ENCODE results near the gene OR51E1.

Gene OR51E1

DNA sequence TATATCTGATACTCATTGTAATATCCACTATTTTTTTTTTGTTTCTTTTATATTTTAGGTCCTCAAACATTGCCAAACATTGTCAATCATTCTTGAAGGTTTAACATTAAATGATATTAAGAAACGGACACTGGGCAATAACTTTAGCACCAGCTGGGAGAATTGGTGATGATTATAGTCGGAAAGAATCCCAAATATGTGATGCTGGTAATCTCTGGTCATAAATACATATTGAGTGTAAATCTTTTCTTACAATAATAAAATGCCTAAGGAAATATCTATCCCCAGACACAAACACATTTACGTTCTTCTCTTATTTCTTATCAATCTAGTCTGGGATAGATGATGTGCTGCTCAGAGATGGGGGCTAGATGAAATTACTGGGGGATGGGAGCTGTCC, 28.7 kb downstream of the OR51E1 start:
- FAIRE-seq, result no peak
- no peak for TF ChIP-seq POLR2A (IDR thresholded peaks at IDR 0.05; ENCODE audit: low read depth, low read length)
- DNase-seq (ENCODE audit: insufficient read length, low spot score), result no peak

DNA sequence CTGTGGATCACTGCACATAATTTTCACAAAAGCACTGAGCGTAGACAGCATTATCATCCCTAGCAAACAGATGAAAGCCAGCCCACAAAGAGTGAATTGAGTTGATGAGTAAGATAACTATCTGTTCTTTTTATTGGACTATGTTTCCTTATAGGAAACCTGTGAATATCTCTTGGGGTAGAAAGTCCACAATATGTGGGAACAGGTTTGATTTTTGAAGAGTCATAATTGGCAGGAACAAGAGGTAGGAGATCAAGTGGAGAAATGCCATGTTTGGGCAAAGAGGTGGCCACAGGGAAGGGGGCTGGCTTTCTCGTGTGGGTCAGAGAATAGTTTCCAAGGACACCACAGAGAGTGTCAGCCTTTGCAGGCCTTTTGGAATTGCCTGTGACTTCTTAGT, 30.0 kb downstream of the OR51E1 start:
- FAIRE-seq, result no peak
- TF ChIP-seq POLR2A (IDR thresholded peaks at IDR 0.05; ENCODE audit: low read depth, low read length), result no peak
- no peak for DNase-seq (ENCODE audit: insufficient read length, low spot score)

DNA sequence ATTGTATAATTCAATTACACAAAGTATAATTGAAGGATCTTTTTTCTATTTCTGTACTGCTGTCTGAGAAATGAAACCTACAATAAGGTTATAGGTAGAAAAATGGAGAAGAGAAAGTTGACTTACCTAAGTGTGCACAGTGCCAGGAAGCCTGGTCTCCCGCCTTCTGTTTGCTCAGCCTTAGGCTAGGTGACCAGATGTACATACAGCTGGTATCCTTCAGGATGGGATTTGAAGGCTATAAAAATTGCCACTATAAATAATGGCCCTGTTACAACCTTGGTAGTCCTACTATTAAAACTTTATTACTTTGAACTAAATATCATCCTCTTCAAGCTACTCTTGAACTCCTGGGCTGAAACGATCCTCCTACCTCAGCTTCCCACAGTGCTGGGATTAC, 34.2 kb downstream of the OR51E1 start:
- no peak for TF ChIP-seq POLR2A (IDR thresholded peaks at IDR 0.05; ENCODE audit: low read depth, low read length)
- no peak for FAIRE-seq

DNA sequence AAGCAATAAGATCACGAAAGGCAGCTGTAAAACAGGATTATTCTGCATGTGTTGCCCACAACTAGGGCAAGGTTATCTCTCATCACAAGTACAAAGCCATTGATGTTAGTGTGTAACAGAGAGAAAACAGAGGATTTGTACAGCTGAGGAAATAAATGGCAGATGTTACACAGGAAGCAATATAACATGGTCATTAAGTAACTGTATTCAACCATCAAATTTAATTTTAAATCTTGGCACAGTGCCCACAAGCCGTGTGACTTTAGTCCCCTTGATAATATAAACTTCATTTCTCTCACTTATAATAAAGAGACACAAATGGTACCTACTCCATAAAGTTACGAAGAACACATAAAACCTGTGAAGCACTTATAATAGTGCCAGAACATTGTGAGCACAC, 36.6 kb downstream of the OR51E1 start:
- no peak for DNase-seq (ENCODE audit: insufficient read length, low spot score)
- TF ChIP-seq POLR2A (IDR thresholded peaks at IDR 0.05; ENCODE audit: low read depth, low read length), result no peak
- no peak for FAIRE-seq

More for the DNA sequence above, 34.2 kb downstream of the OR51E1 start:
- DNase-seq (ENCODE audit: insufficient read length, low spot score), result no peak

DNA sequence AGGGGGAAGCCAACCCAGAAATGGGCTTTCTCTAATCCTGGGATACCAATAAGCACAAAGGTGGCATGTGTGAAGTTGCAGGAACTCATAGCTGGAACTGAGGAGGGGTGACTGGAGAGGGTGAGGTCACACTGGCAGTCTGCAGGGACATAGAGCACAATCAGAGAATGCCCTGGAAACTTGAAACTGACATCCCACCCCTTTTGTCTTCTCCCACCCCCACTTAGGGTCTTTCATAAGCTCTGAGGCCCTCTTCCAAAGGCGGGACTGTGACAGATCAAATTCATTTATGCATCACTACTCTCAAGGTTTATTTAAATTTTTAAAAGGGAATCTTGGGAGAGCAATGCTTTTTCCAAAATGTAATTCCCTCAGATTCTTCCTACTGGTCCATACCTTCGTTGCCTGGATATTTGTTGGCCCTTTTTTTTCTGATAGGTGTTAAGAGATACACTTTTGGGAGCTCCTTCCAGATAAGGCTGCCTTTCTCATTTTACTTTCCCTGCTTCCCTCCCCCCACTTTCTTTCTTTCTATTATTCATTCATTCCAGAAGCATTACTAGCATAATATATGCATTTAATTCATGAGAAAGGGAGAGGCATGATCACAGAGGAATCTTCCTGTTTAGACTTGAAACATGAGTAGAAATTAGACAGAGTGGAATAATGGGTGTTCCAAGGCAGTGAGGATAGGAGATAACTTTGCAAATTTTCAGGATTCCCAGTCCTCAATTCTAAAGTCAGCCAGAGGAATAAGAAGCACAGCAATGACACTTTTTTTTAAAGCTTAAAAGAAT, 39.0 kb downstream of the OR51E1 start:
- DNase-seq (ENCODE audit: insufficient read length, low spot score) (no peak), FAIRE-seq (no peak)
- TF ChIP-seq POLR2A (IDR thresholded peaks at IDR 0.05; ENCODE audit: low read depth, low read length), result no peak

DNA sequence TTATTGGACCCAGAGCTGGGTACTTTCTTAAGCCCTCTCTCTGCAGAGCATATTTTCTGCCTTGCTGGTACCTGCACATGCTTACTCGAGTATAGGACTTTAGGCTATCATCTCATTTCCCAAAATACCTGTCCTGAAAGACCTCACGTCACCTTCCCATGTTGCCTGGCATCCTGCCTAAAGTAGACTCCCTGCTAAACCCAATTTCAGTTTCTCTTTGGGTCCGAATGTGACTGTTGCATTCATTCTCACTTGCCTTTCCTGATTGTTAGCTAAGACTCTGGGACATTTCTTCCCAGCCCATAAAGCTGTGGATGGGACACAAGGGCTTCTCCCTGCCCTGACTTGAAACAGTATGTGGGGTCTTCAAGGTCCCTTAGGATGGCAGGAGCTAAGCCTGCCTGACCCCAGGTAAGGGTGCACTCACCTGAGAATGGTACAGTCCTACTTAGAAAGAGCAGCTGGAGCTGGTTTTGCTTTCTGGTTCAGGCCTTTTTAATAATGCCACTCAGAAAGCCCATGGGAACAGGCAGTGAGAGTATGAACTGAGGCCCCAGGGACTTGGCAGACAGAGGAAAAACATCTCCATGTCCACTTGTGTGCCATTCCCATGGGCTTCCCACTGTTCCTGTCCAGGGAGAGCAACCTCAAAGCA, 41.0 kb downstream of the OR51E1 start:
- FAIRE-seq (no peak), DNase-seq (ENCODE audit: insufficient read length, low spot score) (no peak)
- TF ChIP-seq POLR2A (IDR thresholded peaks at IDR 0.05; ENCODE audit: low read depth, low read length), result no peak

DNA sequence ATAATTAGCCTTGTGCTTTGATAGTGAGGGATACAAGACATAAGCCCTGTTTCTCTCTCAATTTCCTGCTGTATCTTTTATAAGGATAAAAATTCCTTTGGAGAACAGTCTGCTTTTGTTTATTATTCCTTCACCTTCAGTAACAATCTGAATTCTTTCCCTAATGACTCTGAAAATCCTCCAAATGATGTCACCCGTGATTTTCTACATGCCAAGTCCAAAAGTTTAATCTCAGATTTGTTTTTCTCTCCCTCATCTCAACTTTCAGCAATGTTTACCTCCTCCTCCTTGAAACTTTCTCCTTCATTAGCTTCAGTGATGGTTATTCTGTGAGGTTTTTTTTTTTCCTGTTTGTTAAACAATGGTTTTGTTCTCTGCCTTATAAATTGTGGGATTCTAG, 51.7 kb downstream of the OR51E1 start:
- no peak for TF ChIP-seq POLR2A (IDR thresholded peaks at IDR 0.05; ENCODE audit: low read depth, low read length)
- no peak for DNase-seq (ENCODE audit: insufficient read length, low spot score)
- no peak for FAIRE-seq

DNA sequence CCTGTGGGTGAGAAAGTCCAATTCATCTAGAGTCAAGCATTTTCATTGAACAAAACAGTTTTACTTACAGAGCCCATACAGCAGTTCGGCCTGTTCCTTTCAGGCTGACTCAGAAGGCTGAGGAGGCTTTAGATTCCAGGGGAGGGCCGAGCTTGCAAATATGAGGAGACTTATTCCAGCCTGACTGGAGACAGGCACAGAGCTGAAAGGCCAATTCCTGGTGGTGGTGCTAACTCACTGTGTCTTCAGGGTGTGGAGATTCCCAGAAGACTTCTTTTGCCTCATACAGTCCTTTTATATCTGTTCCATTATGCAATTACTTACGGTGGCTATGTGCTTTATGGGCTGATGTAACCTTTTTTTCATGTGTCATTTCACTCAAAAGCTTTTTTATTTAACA, 53.8 kb downstream of the OR51E1 start, which contains the start of gene OR51E2:
TSS of gene OR51E2 (minus strand) at position 269 of the 400 bp plus-strand sequence. CDS start 15,142 bp downstream, outside the sequence.
- TF ChIP-seq POLR2A (IDR thresholded peaks at IDR 0.05; ENCODE audit: low read depth, low read length), result no peak
- DNase-seq (ENCODE audit: insufficient read length, low spot score), result no peak
- no peak for FAIRE-seq

DNA sequence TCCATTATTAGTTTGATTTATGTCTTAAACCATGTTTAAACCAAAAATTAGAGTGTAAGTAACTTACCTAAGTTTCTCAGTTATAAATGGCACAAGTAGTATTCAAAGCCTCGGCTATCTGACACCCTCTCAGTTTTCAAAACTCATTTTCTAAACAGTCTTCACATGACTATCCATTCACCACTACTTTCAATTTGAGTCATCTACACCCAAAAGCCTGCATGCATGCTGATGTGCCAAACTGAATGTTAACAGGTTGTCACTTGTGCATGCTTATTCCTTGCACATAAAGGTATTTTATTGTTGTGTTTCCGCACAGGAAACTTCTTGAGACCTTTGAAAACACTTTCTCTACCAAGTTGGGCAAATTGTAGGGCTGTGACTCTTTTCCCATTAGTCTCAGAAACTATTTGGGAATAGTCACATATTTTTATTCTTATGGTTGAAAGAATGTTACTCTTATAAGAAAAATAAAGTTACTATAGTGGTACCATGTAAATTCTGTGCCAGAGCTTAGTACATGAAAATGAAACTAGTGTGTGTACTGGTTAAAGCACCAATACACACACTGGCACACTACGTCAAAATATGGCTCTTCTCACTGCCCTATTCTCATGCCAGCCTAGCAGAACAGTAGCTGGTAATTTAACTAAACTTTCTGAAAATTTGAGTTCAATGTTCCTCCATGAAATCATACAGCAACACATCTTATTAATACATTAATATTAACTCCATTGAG, 56.1 kb downstream of the OR51E1 start:
- FAIRE-seq (no peak), DNase-seq (ENCODE audit: insufficient read length, low spot score) (no peak)

DNA sequence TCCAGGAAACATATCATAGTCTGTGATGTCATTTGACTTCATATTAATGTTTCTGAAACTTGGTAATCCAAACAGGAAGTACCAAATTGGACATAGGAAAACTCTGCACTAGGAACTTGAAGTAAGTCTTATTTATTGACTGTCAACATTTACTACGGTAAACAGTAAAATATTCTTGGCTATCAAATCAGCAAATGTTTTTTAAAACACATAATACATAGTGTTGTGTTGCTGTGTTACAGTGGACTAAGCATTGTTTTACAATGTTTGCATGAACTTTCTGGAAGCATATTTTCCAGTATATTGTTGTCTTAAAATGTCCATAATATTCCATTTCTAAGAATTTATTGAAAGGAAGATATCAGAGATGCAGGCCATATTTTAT, 56.6 kb downstream of the OR51E1 start:
- TF ChIP-seq POLR2A (IDR thresholded peaks at IDR 0.05; ENCODE audit: low read depth, low read length), result no peak
- FAIRE-seq (no peak), DNase-seq (ENCODE audit: insufficient read length, low spot score) (no peak)

More for the DNA sequence above, 56.1 kb downstream of the OR51E1 start:
- TF ChIP-seq POLR2A (IDR thresholded peaks at IDR 0.05; ENCODE audit: low read depth, low read length), result no peak

DNA sequence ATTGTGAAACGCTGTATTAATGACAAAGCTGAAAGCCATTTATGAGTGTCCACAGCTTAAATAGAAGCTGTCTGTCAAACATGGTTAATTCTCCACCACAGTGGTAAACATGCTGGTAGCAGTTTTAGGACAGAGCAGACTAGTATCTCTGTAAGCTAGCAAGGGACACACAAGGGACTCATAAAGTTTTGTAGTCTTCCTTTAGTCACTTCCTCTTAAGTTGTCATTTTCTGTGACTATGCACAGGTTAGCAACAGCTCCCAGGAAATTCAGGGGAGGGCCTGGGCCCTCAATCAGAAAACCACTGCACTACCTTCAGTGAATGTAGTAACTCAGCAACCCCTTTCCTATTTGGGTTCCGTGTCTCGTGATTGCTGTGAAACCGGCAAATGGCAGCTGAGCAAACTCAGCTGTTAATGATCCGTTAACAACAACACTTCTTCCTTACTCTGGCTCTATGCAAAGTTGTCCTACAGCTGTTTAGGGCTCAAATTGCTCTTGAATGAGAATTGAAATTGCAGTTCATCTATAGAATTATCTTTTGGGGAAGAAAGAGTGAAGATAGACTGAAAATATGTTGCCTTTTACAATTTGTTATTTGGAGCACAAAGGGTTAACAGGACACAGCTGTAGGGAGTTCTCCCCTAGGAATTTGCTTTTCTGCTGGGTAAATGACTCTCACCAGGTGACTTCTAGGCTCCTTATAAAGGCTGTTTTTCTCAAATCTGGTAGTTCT, 60.4 kb downstream of the OR51E1 start, which contains the start of gene MMP26:
TSS of gene MMP26 (plus strand) at position 731 of the 736 bp plus-strand sequence.
- no peak for DNase-seq (ENCODE audit: insufficient read length, low spot score)
- no peak for FAIRE-seq
- no peak for TF ChIP-seq POLR2A (IDR thresholded peaks at IDR 0.05; ENCODE audit: low read depth, low read length)

DNA sequence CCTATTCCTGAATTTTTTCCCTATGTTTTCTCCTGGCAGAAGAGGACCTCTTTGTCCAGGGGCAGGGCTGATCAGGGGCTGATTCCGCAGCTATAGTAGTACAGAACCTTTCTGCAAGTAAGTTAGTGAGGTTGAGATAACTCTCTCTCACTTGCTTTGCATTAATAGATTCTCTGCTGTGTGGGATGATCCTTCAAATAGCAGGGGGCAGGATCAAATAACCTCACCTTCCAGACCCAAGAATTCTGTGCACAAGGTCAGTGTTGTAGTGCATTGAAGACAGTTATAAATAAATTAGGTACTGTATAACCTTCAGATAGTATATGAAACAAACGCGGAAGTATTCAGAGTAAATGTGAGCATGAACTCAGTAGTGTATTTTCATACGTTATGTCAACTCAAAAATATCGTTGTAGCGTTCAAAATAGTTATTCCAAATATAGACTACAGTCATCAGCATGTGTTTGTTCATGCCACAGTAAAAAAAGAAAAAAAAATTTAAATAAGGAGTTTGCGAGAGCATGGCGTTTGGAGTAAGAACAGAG, 61.1 kb downstream of the OR51E1 start:
- FAIRE-seq (no peak), DNase-seq (ENCODE audit: insufficient read length, low spot score) (no peak)
- TF ChIP-seq POLR2A (IDR thresholded peaks at IDR 0.05; ENCODE audit: low read depth, low read length), result no peak
